A673 (cell line): ENCODE results near the gene CHAC2. TPM values are rescaled to one million over a fixed set of nuclear protein-coding genes. Genes with fewer than 3 reads are reported as not detected.
A peak's percentile ranks its signal among the peaks of the same experiment; 100 is the strongest.

Experiments used
- BruUV-seq: library from RNA; stranded (reverse); fragments of 400-500 nt; replicated peaks from 2 replicates; lab custom pipeline; 2021; lab: Mats Ljungman, UMichigan
- CTCF ChIA-PET: fragments of 300-600 bp; sonication (Branson Sonifier 250); formaldehyde crosslinking; loops from one replicate; lab custom pipeline; 2022; ENCODE audit warnings: antibody characterized with exemption; lab: Charles Lee
- POLR2A ChIA-PET: fragments of 300-600 bp; sonication (Branson Sonifier 250); formaldehyde crosslinking; loops from one replicate; lab custom pipeline; 2022; ENCODE audit warnings: antibody characterized with exemption; ENCODE audit not compliant: low non-redundant PET; lab: Charles Lee
- DNase-seq: peaks from one replicate; pipeline ENCODE4 v3.0.0-alpha.2; 2015; ENCODE audit warnings: low spot score
- H3K27ac ChIP-seq: fragments of 200-600 bp; sonication (generic); 2 replicates; pipeline ENCODE4 v1.5.1; 2016; ENCODE audit warnings: mixed run types, low read depth, mild to moderate bottlenecking, mixed read lengths, antibody characterized with exemption, low read length; ENCODE audit not compliant: poor library complexity, severe bottlenecking
- H3K27me3 ChIP-seq: fragments of 200-600 bp; sonication (generic); replicated peaks from 2 replicates; pipeline ENCODE4 v1.6.1; 2017; ENCODE audit warnings: mixed run types, low read depth, mild to moderate bottlenecking, mixed read lengths, antibody characterized with exemption, low read length; ENCODE audit not compliant: insufficient read depth, poor library complexity
- H3K36me3 ChIP-seq: fragments of 200-600 bp; sonication (generic); 2 replicates; pipeline ENCODE4 v1.6.1; 2016; ENCODE audit warnings: mixed run types, mild to moderate bottlenecking, mixed read lengths, antibody characterized with exemption, low read length; ENCODE audit not compliant: insufficient read depth, poor library complexity, severe bottlenecking
- H3K4me1 ChIP-seq: fragments of 200-600 bp; sonication (generic); 2 replicates; pipeline ENCODE4 v1.6.1; 2017; ENCODE audit warnings: mixed run types, mild to moderate bottlenecking, mixed read lengths, antibody characterized with exemption, low read length; ENCODE audit not compliant: insufficient read depth, poor library complexity, severe bottlenecking
- H3K4me3 ChIP-seq: fragments of 200-600 bp; sonication (generic); 2 replicates; pipeline ENCODE4 v1.5.1; 2016; ENCODE audit warnings: low read depth, mixed run types, mild to moderate bottlenecking, mixed read lengths, low read length; ENCODE audit not compliant: poor library complexity, severe bottlenecking
- H3K9me3 ChIP-seq: fragments of 200-600 bp; sonication (generic); 2 replicates; pipeline ENCODE4 v1.6.1; 2016; ENCODE audit warnings: mixed run types, low read depth, mild to moderate bottlenecking, mixed read lengths, antibody characterized with exemption, low read length; ENCODE audit not compliant: poor library complexity, severe bottlenecking
- CTCF ChIP-seq: fragments of 300-800, 200-600 bp; sonication (generic); conservative IDR thresholded peaks from 2 replicates; pipeline ENCODE4 v1.5.1; 2017; ENCODE audit warnings: low read depth, mild to moderate bottlenecking, antibody characterized with exemption, low read length, moderate library complexity, mixed read lengths
- EZH2 ChIP-seq: fragments of 200-600 bp; sonication (generic); IDR thresholded peaks from 2 replicates; pipeline ENCODE4 v1.6.1; 2017; ENCODE audit warnings: borderline replicate concordance, low read depth, mild to moderate bottlenecking, mixed read lengths, antibody characterized with exemption, low read length; ENCODE audit not compliant: poor library complexity, severe bottlenecking
- intact Hi-C: fragments of 100-400 bp; cut with micrococcal nuclease; formaldehyde crosslinking; loops from one replicate; pipeline ENCODE4 v1.10.0; 2022; ENCODE audit not compliant: unreplicated experiment
- total RNA-seq: library from RNA; stranded (reverse); gene quantifications from 2 replicates; pipeline ENCODE4 v1.2.3, GENCODE V29; 2021

Gene CHAC2
- total RNA-seq, 1 experiment from 2014 or later = 20.1 TPM

GRCh38 chr2:53737091-53737490 lies 30.5 kb upstream of the CHAC2 start:
- Histone ChIP-seq H3K4me1 (no peaks in the 10 kb centered on the region), H3K27me3 (no peaks in the 10 kb centered on the region), H3K4me3 (no peak overlapping the region), H3K36me3 (no peaks in the 10 kb centered on the region), H3K9me3 (no peaks in the 10 kb centered on the region), H3K27ac (no peak overlapping the region)
- ChIA-PET POLR2A (no interaction called here), CTCF (no interaction called here)
- intact Hi-C loops = no loop called here
- DNase-seq = no peak
- BruUV-seq = no TSS peak
- TF ChIP-seq EZH2 (no peak), CTCF (no peak)

- no peaks in the 10 kb centered on the region for H3K27me3 ChIP-seq
- no peaks in the 10 kb centered on the region for H3K4me1 ChIP-seq
- BruUV-seq = no TSS peak
- DNase-seq = no peak
- H3K9me3 ChIP-seq = no peaks in the 10 kb centered on the region
- no peak overlapping the region for H3K27ac ChIP-seq
- no peak overlapping the region for H3K4me3 ChIP-seq
- ChIA-PET CTCF (no interaction called here), POLR2A (no interaction called here)
- TF ChIP-seq CTCF (no peak), EZH2 (no peak)
- H3K36me3 ChIP-seq = no peaks in the 10 kb centered on the region
- intact Hi-C loops = loop anchor here (1.0 kb wide), 1 partner anchor 316 kb away; no protein-coding TSS in a partner anchor
Observed at GRCh38 chr2:53739032-53739431, 28.6 kb upstream of the CHAC2 start.

- ChIA-PET CTCF (no interaction called here), POLR2A (no interaction called here)
- no TSS peak for BruUV-seq
- DNase-seq = peak; percentile 50
- no peaks in the 10 kb centered on the region for H3K9me3 ChIP-seq
- H3K27me3 ChIP-seq = no peaks in the 10 kb centered on the region
- TF ChIP-seq CTCF (peak; percentile 59), EZH2 (no peak)
- intact Hi-C loops = no loop called here
- H3K36me3 ChIP-seq = no peaks in the 10 kb centered on the region
- H3K4me3 ChIP-seq = no peak overlapping the region
- H3K4me1 ChIP-seq = no peaks in the 10 kb centered on the region
- no peak overlapping the region for H3K27ac ChIP-seq
Observed at GRCh38 chr2:53740170-53740569, 27.4 kb upstream of the CHAC2 start.
